MM.1S (cell line): Measurements from ENCODE around the gene SLC12A7.

ENCODE experiments used
- DNase-seq: peaks from one replicate; pipeline ENCODE4 v3.0.0-alpha.2; 2015
- H2AFZ ChIP-seq: fragments of 300-600 bp; sonication (generic); 2 replicates; pipeline ENCODE4 v1.6.0; 2016; ENCODE audit warnings: antibody characterized with exemption, low read length
- H3F3A ChIP-seq: fragments of 300-600 bp; sonication (generic); 2 replicates; pipeline ENCODE4 v1.6.1; 2016; ENCODE audit warnings: mild to moderate bottlenecking, antibody characterized with exemption, low read length, moderate library complexity, mixed read lengths; ENCODE audit not compliant: insufficient read depth
- H3K27ac ChIP-seq: fragments of 300-600 bp; sonication (generic); 2 replicates; pipeline ENCODE4 v1.5.1; 2016; ENCODE audit warnings: mild to moderate bottlenecking, low read length
- H3K27me3 ChIP-seq: fragments of 300-600 bp; sonication (generic); replicated peaks from 2 replicates; pipeline ENCODE4 v1.6.0; 2016; ENCODE audit warnings: low read length; ENCODE audit not compliant: insufficient read depth
- H3K36me3 ChIP-seq: fragments of 300-600 bp; sonication (generic); replicated peaks from 2 replicates; pipeline ENCODE4 v1.6.1; 2016; ENCODE audit warnings: mild to moderate bottlenecking, low read length, mixed read lengths; ENCODE audit not compliant: insufficient read depth
- H3K4me1 ChIP-seq: fragments of 300-600 bp; sonication (generic); 2 replicates; pipeline ENCODE4 v1.6.1; 2016; ENCODE audit warnings: low read length, mixed read lengths
- H3K4me2 ChIP-seq: fragments of 300-600 bp; sonication (generic); 2 replicates; pipeline ENCODE4 v1.6.0; 2016; ENCODE audit warnings: low read depth, low read length
- H3K4me3 ChIP-seq: fragments of 300-600 bp; sonication (generic); 2 replicates; pipeline ENCODE4 v1.5.1; 2016; ENCODE audit warnings: low read length, mixed read lengths
- H3K79me2 ChIP-seq: fragments of 300-600 bp; sonication (generic); 2 replicates; pipeline ENCODE4 v1.6.1; 2016; ENCODE audit warnings: mixed run types, low read length, mixed read lengths
- H3K9ac ChIP-seq: fragments of 300-600 bp; sonication (generic); 2 replicates; pipeline ENCODE4 v1.6.1; 2016; ENCODE audit warnings: low read length, mixed read lengths
- H3K9me2 ChIP-seq: fragments of 300-600 bp; sonication (generic); replicated peaks from 2 replicates; pipeline ENCODE4 v1.6.1; 2016; ENCODE audit warnings: mild to moderate bottlenecking, low read length, mixed read lengths; ENCODE audit not compliant: insufficient read depth
- H3K9me3 ChIP-seq: fragments of 300-600 bp; sonication (generic); replicated peaks from 2 replicates; pipeline ENCODE4 v1.6.1; 2016; ENCODE audit warnings: mild to moderate bottlenecking, low read length, mixed read lengths; ENCODE audit not compliant: insufficient read depth
- H4K20me1 ChIP-seq: fragments of 300-600 bp; sonication (generic); 2 replicates; pipeline ENCODE4 v1.6.1; 2016; ENCODE audit warnings: mild to moderate bottlenecking, low read length, moderate library complexity, mixed read lengths; ENCODE audit not compliant: insufficient read depth
- EZH2 ChIP-seq: fragments of 300-600 bp; sonication (generic); optimal IDR thresholded peaks from 2 replicates; pipeline ENCODE3; 2017; ENCODE audit warnings: low read depth, mild to moderate bottlenecking, antibody characterized with exemption, low read length, mixed read lengths
- EZH2phosphoT487 ChIP-seq: fragments of 300-600 bp; sonication (generic); IDR thresholded peaks from 2 replicates; pipeline ENCODE4 v1.6.1; 2018; ENCODE audit warnings: antibody characterized with exemption, low read length
- TF ChIP-seq, protein P1 (sequence below): fragments of 300-600 bp; sonication (generic); IDR thresholded peaks from 2 replicates; pipeline ENCODE4 v1.5.1; 2016; ENCODE audit warnings: antibody characterized with exemption, low read length, mixed read lengths

SLC12A7 gene

DNA sequence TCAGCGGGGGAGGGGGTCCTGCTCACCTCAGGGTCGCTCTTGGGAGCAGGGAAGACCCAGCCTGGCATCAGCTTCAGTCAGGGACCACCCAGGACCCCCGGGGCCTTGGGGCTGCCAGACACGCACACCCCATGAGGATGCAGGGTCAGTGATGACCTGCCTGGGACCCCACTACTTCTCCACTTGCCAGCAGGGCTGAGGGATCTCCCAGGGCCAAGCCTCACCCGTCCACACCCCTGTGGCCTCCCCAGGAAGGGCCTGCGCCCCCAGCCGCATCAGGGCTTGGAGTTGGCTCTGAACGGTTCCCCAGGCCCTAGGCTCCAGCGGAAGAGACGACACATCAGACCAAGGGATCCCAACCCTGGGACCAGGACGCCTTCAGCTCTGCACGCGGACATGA is 33.7 kb downstream of the SLC12A7 start:
- no peaks in the 10 kb centered on the region for H3K4me1 ChIP-seq
- H3K36me3 ChIP-seq: no peaks in the 10 kb centered on the region

DNA sequence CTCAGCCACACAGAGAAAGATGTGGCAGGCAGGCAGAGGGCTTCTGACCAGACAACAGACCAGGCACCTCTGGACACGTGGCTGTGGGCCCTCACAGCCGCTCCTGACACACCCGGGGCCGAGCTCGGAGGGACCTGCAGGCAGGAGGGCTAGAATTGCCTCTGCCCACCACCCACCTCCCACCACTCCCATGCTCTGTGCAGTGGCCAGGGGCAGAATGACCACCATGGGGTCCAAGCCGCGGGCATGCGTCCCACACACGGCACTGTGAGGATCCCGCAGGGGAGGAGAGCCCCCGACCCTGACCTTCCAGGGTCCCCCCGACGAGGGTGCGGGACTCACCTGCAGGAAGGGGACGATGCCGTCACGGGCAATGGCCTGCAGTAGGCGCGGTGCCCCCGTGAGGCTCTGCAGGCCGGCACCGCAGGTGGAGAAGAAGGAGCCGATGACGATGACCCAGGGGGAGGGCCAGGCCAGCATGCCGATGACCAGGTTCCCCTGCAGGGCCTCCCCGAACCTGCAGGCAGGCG is 34.3 kb downstream of the SLC12A7 start:
- no peak overlapping the region for H3K4me3 ChIP-seq
- H2AFZ ChIP-seq: no peak overlapping the region
- no peaks in the 10 kb centered on the region for H3F3A ChIP-seq
- no peaks in the 10 kb centered on the region for H3K4me1 ChIP-seq
- no peaks in the 10 kb centered on the region for H3K9me2 ChIP-seq
- H3K36me3 ChIP-seq: no peaks in the 10 kb centered on the region
- no peaks in the 10 kb centered on the region for H3K79me2 ChIP-seq
- no peak overlapping the region for H3K9ac ChIP-seq
- TF ChIP-seq, protein P1, sequence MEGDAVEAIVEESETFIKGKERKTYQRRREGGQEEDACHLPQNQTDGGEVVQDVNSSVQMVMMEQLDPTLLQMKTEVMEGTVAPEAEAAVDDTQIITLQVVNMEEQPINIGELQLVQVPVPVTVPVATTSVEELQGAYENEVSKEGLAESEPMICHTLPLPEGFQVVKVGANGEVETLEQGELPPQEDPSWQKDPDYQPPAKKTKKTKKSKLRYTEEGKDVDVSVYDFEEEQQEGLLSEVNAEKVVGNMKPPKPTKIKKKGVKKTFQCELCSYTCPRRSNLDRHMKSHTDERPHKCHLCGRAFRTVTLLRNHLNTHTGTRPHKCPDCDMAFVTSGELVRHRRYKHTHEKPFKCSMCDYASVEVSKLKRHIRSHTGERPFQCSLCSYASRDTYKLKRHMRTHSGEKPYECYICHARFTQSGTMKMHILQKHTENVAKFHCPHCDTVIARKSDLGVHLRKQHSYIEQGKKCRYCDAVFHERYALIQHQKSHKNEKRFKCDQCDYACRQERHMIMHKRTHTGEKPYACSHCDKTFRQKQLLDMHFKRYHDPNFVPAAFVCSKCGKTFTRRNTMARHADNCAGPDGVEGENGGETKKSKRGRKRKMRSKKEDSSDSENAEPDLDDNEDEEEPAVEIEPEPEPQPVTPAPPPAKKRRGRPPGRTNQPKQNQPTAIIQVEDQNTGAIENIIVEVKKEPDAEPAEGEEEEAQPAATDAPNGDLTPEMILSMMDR: no peak
- TF ChIP-seq EZH2phosphoT487 (no peak), EZH2 (no peak)
- H3K27me3 ChIP-seq: no peaks in the 10 kb centered on the region
- no peaks in the 10 kb centered on the region for H3K9me3 ChIP-seq
- H3K27ac ChIP-seq: no peak overlapping the region
- H3K4me2 ChIP-seq: no peak overlapping the region
- no peak for DNase-seq
- no peaks in the 10 kb centered on the region for H4K20me1 ChIP-seq

More for the DNA sequence above, 33.7 kb downstream of the SLC12A7 start:
- Histone ChIP-seq H3K4me2 (no peak overlapping the region), H3K9ac (no peak overlapping the region), H3K9me3 (no peaks in the 10 kb centered on the region), H3K9me2 (no peaks in the 10 kb centered on the region), H2AFZ (no peak overlapping the region), H3K4me3 (no peak overlapping the region), H3F3A (no peaks in the 10 kb centered on the region), H3K27me3 (no peaks in the 10 kb centered on the region), H4K20me1 (no peaks in the 10 kb centered on the region), H3K79me2 (no peaks in the 10 kb centered on the region), H3K27ac (no peak overlapping the region)
- no peak for TF ChIP-seq EZH2phosphoT487
- TF ChIP-seq, protein P1: no peak
- TF ChIP-seq EZH2: no peak
- no peak for DNase-seq

DNA sequence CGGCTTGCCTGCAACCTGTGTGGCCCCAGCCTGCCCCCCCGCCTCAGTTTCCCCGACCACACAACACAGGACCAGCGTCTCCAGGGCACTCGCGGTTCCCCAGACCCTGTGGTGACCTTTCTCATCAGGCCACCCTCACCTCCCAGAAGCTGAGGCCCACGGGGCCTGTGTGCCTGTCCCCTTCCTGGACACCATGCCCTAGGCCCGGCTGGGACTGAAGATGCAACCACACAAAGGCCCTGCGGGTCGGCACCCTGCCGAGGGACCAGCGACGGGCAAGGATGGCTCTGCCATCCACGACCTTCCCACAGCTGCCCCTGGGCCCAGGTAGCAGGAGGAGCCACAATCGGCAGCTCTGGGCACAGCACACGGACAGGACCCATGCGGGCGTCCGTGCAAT is 34.8 kb downstream of the SLC12A7 start:
- no peak for DNase-seq
- H3K4me3 ChIP-seq: no peak overlapping the region
- no peaks in the 10 kb centered on the region for H3K79me2 ChIP-seq
- no peaks in the 10 kb centered on the region for H3K27me3 ChIP-seq
- TF ChIP-seq, protein P1: no peak
- no peak for TF ChIP-seq EZH2
- no peak overlapping the region for H3K9ac ChIP-seq
- no peak overlapping the region for H3K4me2 ChIP-seq
- H3K27ac ChIP-seq: no peak overlapping the region
- H3K9me3 ChIP-seq: no peaks in the 10 kb centered on the region
- H3K4me1 ChIP-seq: no peaks in the 10 kb centered on the region
- H3F3A ChIP-seq: no peaks in the 10 kb centered on the region
- no peaks in the 10 kb centered on the region for H3K9me2 ChIP-seq
- H2AFZ ChIP-seq: no peak overlapping the region
- H3K36me3 ChIP-seq: no peaks in the 10 kb centered on the region
- H4K20me1 ChIP-seq: no peaks in the 10 kb centered on the region
